ENCODE measurements around the gene SWSAP1.

DNA sequence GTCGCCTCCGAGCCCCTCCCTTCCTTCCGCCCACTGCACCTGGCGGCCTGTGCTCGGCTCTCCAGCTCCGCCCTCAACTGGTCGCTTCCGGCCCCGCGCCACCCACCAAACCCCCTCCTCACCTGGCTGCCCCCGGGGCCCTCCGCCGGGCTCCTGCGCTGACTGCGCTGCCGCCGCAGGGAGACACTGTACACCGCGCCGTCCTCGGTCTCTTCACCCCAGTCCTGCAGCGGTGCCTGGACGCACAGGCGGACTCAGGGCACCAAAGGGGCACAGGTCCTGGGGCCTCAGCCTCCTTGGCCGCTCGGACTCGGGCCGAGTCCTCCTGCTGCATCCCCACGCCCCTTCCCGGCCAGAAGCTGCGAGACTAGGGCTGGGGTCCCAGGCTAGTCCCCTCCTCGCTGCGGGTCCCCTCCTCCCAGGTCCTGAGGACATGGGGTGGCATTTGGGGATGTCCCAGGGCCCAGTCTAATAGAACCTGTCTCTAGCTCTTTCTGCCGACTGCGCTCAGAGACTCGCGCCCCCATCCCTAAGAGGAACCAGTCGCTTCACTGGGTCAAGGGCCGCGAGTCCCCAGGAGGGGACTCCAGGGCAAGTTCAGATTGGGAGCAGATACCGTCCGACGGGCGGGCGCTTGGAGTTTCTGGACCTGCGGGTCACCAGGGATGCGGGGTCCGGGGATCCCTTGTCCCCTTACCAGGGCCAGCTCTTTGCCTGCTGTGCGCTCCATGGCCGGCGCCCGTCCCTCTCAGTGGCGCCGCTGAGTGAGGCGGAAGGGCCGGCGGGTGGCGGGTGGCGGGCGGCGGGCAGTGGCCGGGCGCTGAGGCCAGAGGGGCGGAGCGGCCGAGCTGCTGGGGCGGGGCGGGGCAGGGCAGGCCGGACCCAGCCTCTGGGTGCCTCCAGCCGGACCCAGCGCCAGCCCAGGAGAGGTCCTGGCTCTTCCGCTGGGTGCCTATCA lies 44.4 kb downstream of the SWSAP1 start, which contains the start of gene RGL3:
- TF ChIP-seq CEBPB (IDR thresholded peaks at IDR 0.05; ENCODE audit: low read depth, low read length) (no peak), FOSL1 (IDR thresholded peaks at IDR 0.05; ENCODE audit: insufficient read depth, low read depth, low read length) (no peak), EZH2 (IDR thresholded peaks at IDR 0.05; ENCODE audit: low read depth, low read length, severe bottlenecking) (no peak), TEAD4 (IDR thresholded peaks at IDR 0.05; ENCODE audit: low read depth, low read length) (no peak), BACH1 (IDR thresholded peaks at IDR 0.05; ENCODE audit: low read length) (no peak), RFX5 (IDR thresholded peaks at IDR 0.05; ENCODE audit: borderline replicate concordance, low read depth, low read length) (no peak), POLR2AphosphoS5 (IDR thresholded peaks at IDR 0.05; ENCODE audit: low read depth, low read length) (no peak), GTF2F1 (IDR thresholded peaks at IDR 0.05; ENCODE audit: borderline replicate concordance, low read depth, low read length) (no peak), MAFK (IDR thresholded peaks at IDR 0.05; ENCODE audit: low read depth, low read length) (no peak), TAF1 (IDR thresholded peaks at IDR 0.05; ENCODE audit: low read depth, low read length) (no peak; the same call in 1 of the 2 replicates)
- TF ChIP-seq, protein P1, sequence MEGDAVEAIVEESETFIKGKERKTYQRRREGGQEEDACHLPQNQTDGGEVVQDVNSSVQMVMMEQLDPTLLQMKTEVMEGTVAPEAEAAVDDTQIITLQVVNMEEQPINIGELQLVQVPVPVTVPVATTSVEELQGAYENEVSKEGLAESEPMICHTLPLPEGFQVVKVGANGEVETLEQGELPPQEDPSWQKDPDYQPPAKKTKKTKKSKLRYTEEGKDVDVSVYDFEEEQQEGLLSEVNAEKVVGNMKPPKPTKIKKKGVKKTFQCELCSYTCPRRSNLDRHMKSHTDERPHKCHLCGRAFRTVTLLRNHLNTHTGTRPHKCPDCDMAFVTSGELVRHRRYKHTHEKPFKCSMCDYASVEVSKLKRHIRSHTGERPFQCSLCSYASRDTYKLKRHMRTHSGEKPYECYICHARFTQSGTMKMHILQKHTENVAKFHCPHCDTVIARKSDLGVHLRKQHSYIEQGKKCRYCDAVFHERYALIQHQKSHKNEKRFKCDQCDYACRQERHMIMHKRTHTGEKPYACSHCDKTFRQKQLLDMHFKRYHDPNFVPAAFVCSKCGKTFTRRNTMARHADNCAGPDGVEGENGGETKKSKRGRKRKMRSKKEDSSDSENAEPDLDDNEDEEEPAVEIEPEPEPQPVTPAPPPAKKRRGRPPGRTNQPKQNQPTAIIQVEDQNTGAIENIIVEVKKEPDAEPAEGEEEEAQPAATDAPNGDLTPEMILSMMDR (IDR thresholded peaks at IDR 0.05; ENCODE audit: control extremely low read depth in 1 of 3, insufficient read depth in 1 of 3, low read depth in 1 of 3, low read length in 3 of 3) = no peak; a peak in 1 of 4 replicates
- TF ChIP-seq, protein P2, sequence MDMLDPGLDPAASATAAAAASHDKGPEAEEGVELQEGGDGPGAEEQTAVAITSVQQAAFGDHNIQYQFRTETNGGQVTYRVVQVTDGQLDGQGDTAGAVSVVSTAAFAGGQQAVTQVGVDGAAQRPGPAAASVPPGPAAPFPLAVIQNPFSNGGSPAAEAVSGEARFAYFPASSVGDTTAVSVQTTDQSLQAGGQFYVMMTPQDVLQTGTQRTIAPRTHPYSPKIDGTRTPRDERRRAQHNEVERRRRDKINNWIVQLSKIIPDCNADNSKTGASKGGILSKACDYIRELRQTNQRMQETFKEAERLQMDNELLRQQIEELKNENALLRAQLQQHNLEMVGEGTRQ (IDR thresholded peaks at IDR 0.05; ENCODE audit: low read length) = no peak
